Measurements from ENCODE around the gene WBP2NL. TPM values are rescaled to one million over a fixed set of nuclear protein-coding genes. Genes with fewer than 3 reads are reported as not detected.

Gene WBP2NL
- total RNA-seq, 1 experiment from 2014 or later: not detected

DNA sequence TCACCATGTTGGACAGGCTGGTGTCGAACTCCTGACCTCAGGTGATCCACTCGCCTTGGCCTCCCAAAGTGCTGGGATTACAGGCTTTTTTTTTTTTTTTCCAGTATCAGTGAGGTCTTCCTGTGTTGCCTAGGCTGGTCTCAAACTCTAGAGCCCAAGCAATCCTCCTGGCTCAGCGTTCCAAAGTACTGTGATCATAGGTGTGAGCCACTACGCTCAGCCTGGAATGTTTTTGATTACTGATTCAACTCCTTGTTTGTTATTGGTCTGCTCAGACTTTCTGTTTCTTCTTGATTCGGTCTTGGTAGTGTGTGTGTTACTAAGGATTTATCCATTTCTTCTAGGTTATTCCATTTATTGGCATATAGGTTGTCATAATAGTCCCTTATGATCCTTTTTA is 40.7 kb downstream of the WBP2NL start:
- Histone ChIP-seq H3K36me3 (no peaks in the 10 kb centered on the region), H3K27me3 (no peaks in the 10 kb centered on the region), H3K9me3 (replicated peaks) (peaks cover 4% of the 10 kb centered on the region; the same call in 1 of the 2 replicates), H3K4me1 (no peaks in the 10 kb centered on the region), H3K27ac (no peak overlapping the region), H3K4me3 (no peak overlapping the region)
- DNase-seq: no peak

- no peaks in the 10 kb centered on the region for H3K4me1 ChIP-seq
- no peak overlapping the region for H3K4me3 ChIP-seq
- H3K9me3 ChIP-seq (replicated peaks): peaks cover 4% of the 10 kb centered on the region; the same call in 1 of the 2 replicates
- no peaks in the 10 kb centered on the region for H3K36me3 ChIP-seq
- H3K27me3 ChIP-seq: no peaks in the 10 kb centered on the region
- DNase-seq: no peak
- no peak overlapping the region for H3K27ac ChIP-seq
These were observed 43.2 kb downstream of the WBP2NL start for GRCh38 chr22:42041784-42042183.

DNA sequence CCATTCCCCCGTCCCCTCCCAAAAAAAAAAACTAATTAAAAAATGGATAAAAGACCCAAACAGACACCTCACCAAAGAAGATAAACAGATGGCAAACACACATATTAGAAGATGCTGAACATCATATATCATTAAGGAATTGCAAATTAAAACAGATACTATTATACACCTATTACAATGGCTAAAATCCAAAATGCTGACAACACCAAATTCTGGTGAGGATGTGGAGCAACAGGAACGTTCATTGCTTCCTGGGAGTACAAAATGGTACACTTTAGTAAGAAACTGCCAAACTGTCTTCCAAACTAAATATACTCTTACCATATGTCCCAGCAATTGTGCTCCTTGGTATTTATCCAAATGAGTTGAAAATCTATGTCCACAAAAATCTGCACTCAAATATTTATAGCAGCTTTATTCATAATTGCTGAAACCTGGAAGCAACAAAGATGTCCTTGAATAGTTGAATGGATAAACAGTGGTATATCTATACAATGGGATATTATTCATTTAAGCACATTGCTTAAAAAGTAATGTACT is 52.1 kb downstream of the WBP2NL start:
- no peaks in the 10 kb centered on the region for H3K9me3 ChIP-seq (replicated peaks)
- no peaks in the 10 kb centered on the region for H3K36me3 ChIP-seq
- H3K4me1 ChIP-seq: no peaks in the 10 kb centered on the region
- no peak overlapping the region for H3K27ac ChIP-seq
- no peak for DNase-seq
- H3K27me3 ChIP-seq: no peaks in the 10 kb centered on the region
- H3K4me3 ChIP-seq: no peak overlapping the region

- H3K9me3 ChIP-seq (replicated peaks): peaks cover 11% of the 10 kb centered on the region; the same call in 1 of the 2 replicates
- H3K27ac ChIP-seq: no peak overlapping the region
- DNase-seq: no peak
- no peaks in the 10 kb centered on the region for H3K27me3 ChIP-seq
- no peaks in the 10 kb centered on the region for H3K36me3 ChIP-seq
- H3K4me3 ChIP-seq: no peak overlapping the region
- no peaks in the 10 kb centered on the region for H3K4me1 ChIP-seq
These were observed 54.2 kb downstream of the WBP2NL start for GRCh38 chr22:42052765-42053164.

GRCh38 chr22:42056757-42057511 is 58.3 kb downstream of the WBP2NL start:
- Histone ChIP-seq H3K27ac (no peak overlapping the region), H3K9me3 (replicated peaks) (peaks cover 11% of the 10 kb centered on the region; the same call in 1 of the 2 replicates), H3K27me3 (no peaks in the 10 kb centered on the region), H3K4me3 (no peak overlapping the region), H3K36me3 (no peaks in the 10 kb centered on the region), H3K4me1 (no peaks in the 10 kb centered on the region)
- no peak for DNase-seq

DNA sequence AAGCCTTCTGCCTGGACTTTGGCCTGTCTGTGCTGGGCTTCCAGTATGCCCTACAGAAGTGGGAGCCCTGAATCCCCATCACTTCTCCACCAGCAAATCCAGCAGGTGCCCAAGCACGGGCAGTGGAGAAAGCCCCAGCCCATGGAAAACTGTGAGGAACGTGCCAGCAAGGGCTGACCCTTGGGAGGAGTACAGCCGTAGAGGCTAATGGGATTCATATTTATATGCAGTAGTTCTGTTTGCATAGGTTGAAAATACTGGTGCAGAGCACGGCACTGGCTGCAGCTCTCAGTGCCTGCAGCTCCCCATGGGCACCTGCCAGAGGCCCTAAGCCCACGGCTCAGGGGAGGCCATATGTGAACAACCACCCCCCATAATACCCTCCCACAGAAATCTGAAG is 61.9 kb downstream of the WBP2NL start:
- no peak for DNase-seq
- Histone ChIP-seq H3K4me3 (no peak overlapping the region), H3K9me3 (replicated peaks) (peaks cover 11% of the 10 kb centered on the region; the same call in 1 of the 2 replicates), H3K27me3 (no peaks in the 10 kb centered on the region), H3K36me3 (no peaks in the 10 kb centered on the region), H3K4me1 (no peaks in the 10 kb centered on the region), H3K27ac (no peak overlapping the region)

DNA sequence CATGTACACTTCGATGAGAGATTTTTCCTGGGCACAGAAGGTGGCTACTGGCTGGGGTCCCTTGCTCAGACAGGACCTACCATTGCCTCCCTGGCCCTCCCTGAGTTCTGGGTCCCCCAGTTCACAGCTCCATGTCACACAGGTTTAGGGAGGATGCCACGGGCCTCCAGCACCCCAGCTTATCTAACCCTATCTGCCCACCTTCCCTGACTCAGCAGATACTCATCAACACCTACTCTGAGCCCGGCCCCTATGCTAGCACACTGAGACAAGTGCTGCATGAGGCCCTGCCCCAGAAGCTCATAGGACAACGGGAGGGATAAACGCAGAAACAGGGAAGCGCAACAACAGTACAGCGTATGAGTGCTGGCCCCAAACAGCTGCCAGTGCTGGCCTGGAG is 62.5 kb downstream of the WBP2NL start:
- no peak overlapping the region for H3K27ac ChIP-seq
- H3K9me3 ChIP-seq (replicated peaks): peaks cover 11% of the 10 kb centered on the region; the same call in 1 of the 2 replicates
- no peak overlapping the region for H3K4me3 ChIP-seq
- H3K36me3 ChIP-seq: no peaks in the 10 kb centered on the region
- DNase-seq: no peak
- H3K4me1 ChIP-seq: no peaks in the 10 kb centered on the region
- no peaks in the 10 kb centered on the region for H3K27me3 ChIP-seq

GRCh38 chr22:42062506-42063170 is 64.0 kb downstream of the WBP2NL start:
- H3K4me1 ChIP-seq: no peaks in the 10 kb centered on the region
- no peak for DNase-seq
- no peaks in the 10 kb centered on the region for H3K36me3 ChIP-seq
- H3K27ac ChIP-seq: no peak overlapping the region
- no peaks in the 10 kb centered on the region for H3K27me3 ChIP-seq
- no peaks in the 10 kb centered on the region for H3K9me3 ChIP-seq (replicated peaks)
- H3K4me3 ChIP-seq: no peak overlapping the region

DNA sequence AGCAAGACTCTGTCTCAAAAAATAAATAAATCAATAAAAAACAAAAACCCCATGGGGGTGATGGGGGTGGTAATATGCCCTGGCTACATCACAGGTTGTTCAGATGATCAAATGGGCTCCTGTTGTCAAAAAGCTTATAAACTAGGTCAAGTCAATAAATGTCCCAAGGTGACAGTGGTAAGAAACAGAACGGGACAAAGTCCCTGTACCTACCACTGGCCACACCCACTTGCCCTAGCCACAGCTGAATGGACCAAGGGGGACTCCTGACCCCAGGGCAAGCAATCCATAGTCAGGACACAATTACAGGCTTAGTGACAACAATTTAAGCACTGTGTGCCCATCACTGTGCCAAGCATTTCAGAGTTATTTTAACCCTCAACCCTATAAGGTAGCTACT is 66.0 kb downstream of the WBP2NL start:
- H3K4me3 ChIP-seq: no peak overlapping the region
- H3K9me3 ChIP-seq (replicated peaks): no peaks in the 10 kb centered on the region
- no peak overlapping the region for H3K27ac ChIP-seq
- DNase-seq: no peak
- no peaks in the 10 kb centered on the region for H3K4me1 ChIP-seq
- H3K36me3 ChIP-seq: no peaks in the 10 kb centered on the region
- H3K27me3 ChIP-seq: no peaks in the 10 kb centered on the region

GRCh38 chr22:42065438-42066125 is 67.0 kb downstream of the WBP2NL start:
- H3K27me3 ChIP-seq: no peaks in the 10 kb centered on the region
- no peaks in the 10 kb centered on the region for H3K4me1 ChIP-seq
- DNase-seq: no peak
- H3K9me3 ChIP-seq (replicated peaks): no peaks in the 10 kb centered on the region
- H3K36me3 ChIP-seq: no peaks in the 10 kb centered on the region
- H3K27ac ChIP-seq: no peak overlapping the region
- no peak overlapping the region for H3K4me3 ChIP-seq

- no peaks in the 10 kb centered on the region for H3K36me3 ChIP-seq
- DNase-seq: no peak
- no peaks in the 10 kb centered on the region for H3K9me3 ChIP-seq (replicated peaks)
- no peak overlapping the region for H3K27ac ChIP-seq
- no peaks in the 10 kb centered on the region for H3K27me3 ChIP-seq
- no peaks in the 10 kb centered on the region for H3K4me1 ChIP-seq
- no peak overlapping the region for H3K4me3 ChIP-seq
These were observed 67.7 kb downstream of the WBP2NL start for GRCh38 chr22:42066126-42066761.

- DNase-seq: no peak
- Histone ChIP-seq H3K9me3 (replicated peaks) (no peaks in the 10 kb centered on the region), H3K27ac (no peak overlapping the region), H3K36me3 (no peaks in the 10 kb centered on the region), H3K4me3 (no peak overlapping the region), H3K4me1 (no peaks in the 10 kb centered on the region), H3K27me3 (no peaks in the 10 kb centered on the region)
These were observed 68.3 kb downstream of the WBP2NL start for GRCh38 chr22:42066937-42067336.

GRCh38 chr22:42067671-42068251 is 69.2 kb downstream of the WBP2NL start:
- Histone ChIP-seq H3K4me3 (no peak overlapping the region), H3K4me1 (no peaks in the 10 kb centered on the region), H3K27me3 (no peaks in the 10 kb centered on the region), H3K9me3 (replicated peaks) (no peaks in the 10 kb centered on the region), H3K27ac (no peak overlapping the region), H3K36me3 (no peaks in the 10 kb centered on the region)
- DNase-seq: no peak

- no peaks in the 10 kb centered on the region for H3K4me1 ChIP-seq
- no peak overlapping the region for H3K4me3 ChIP-seq
- no peaks in the 10 kb centered on the region for H3K36me3 ChIP-seq
- no peak overlapping the region for H3K27ac ChIP-seq
- H3K27me3 ChIP-seq: no peaks in the 10 kb centered on the region
- no peak for DNase-seq
- no peaks in the 10 kb centered on the region for H3K9me3 ChIP-seq (replicated peaks)
These were observed 69.7 kb downstream of the WBP2NL start for GRCh38 chr22:42068291-42068690.

Measured in SJCRH30 (cell line).